Fibroblast of peridontal ligament (primary cell): Measurements from ENCODE around the gene NADK.

ENCODE experiments used
- DNase-seq: peaks from one replicate; pipeline ENCODE4 v3.0.0-alpha.2; 2010; ENCODE audit errors: extremely low read depth

NADK gene

GRCh38 chr1:1777950-1778662 is at the start of gene NADK:
TSS of gene NADK (minus strand) at chr1:1778470. CDS start at chr1:1765406, 13,064 bp downstream.
- DNase-seq, result peak; percentile 24

DNA sequence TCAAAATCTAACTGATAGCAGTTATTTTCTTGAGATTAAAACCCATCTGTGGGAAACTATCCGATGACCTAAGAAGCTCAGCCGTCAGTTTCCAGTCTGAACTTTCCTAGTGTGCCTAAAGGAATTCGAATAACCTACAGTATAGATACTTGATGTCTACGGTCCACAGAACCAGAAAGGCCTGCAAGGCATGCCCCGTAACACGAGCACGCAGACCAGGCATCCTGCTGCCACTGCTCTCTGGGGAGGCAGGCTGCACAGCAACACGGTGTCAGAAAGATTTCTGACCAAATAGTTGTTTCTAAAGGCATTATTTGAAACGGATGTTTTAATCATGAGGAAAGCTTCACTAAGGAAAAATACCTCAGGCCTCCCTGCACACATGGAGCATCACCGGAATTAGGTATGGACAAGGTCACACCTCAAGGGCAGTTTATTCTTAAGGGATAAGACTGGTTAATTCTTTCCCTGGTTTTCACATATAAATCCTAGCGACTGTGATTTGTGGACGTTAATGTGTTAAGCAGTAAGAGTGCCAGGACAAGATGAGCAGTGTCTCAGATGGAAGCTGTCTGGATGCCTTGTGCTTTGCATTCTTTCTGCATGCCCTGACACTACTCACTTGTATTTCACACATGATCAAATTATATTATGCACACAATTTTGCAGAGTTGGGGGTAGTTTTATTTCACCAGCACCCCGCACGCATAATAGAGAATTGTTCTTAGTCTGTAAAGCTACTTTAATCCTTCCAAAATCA is 49.0 kb upstream of the NADK start:
- no peak for DNase-seq

DNA sequence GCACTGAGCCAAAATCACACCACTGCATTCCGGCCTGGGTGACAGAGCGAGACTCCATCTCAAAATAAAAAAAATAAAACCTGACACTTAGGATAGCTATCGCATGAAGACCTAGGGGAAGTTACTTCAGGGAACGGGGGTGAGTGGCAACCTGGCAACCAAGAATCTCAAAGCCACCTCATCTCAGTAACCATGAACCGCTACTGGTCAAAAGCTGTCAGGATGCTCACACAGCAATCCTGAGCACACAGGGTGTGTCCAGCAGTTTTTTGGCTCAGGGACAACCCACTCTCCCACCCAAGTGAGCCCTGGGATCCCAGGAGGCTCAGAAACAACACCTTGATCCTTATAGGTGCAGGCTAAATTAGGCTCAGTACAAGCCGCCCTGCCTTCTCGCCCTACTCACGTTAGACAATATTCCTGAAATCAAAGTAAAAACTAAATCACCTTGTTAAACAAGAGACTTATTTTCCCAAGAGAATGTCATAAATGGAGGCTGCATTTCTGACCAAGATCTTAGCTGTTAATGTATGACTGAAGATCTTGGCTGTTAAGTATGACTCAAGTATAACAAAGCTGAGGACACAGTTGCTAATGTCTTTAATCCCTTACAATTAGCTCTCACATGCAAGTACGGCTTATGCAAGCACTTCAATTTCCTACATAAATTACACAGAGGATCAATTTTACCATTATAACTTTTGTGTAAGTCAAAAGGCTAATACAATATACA is 48.3 kb upstream of the NADK start:
- DNase-seq, result no peak

DNA sequence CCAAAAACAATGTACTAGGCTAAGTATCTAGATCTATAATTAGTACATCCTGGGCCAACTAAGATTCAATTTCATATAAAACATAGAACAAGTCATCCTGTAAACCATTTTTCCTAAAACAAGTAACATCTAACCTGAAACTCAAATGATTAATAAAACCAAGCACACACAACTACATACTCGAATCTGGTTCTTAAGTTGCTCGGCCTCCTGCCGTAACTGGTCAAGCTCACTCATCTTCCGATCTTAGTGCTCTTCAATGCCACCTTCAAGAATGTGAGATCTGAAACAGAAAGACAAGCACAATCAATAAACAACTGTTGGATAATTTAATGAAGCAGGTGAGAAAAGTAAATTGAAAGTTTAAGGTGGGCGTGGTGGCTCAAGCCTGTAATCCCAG is 46.9 kb upstream of the NADK start:
- DNase-seq, result no peak

- DNase-seq, result no peak
Observed at GRCh38 chr1:1819762-1820161, 41.5 kb upstream of the NADK start.

DNA sequence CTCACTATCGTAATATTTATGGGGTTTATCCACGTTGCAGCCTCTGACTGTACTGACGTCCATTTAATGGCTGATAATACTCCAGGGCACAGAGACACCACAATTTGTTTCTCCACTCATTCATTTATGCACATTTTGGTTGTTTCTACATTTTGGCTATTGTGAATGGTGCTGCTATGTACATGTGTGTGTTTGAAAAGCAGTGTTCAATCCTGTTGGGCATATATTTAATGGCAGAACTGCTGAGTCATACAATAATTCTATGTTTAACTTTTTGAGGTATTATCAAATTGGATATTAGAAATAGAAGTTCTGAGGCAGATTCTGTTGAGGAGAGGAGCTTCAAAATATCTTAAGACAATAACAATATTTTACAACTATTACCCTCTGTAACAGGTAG is 39.0 kb upstream of the NADK start:
- no peak for DNase-seq

- no peak for DNase-seq
Observed at GRCh38 chr1:1815606-1816281, 37.5 kb upstream of the NADK start.

GRCh38 chr1:1809489-1809888 is 31.2 kb upstream of the NADK start:
- no peak for DNase-seq

DNA sequence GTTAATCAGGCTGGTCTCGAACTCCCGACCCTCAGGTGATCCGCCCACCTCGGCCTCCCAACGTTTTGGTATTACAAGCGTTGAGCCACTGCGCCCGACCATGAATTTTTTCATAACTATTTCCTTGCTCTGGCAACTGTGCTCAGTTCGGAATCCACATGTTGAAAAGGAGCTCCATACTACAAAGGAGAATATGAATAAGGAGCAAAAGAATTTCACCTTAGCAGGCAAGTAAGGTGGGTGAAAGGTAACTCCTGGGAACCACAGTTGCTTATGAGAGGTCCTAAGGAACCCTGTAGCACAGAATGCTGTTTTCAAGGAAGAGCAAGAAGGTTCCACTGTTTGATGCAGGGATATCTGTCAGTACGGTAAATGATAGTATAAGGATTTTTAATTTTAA is 29.9 kb upstream of the NADK start:
- no peak for DNase-seq

DNA sequence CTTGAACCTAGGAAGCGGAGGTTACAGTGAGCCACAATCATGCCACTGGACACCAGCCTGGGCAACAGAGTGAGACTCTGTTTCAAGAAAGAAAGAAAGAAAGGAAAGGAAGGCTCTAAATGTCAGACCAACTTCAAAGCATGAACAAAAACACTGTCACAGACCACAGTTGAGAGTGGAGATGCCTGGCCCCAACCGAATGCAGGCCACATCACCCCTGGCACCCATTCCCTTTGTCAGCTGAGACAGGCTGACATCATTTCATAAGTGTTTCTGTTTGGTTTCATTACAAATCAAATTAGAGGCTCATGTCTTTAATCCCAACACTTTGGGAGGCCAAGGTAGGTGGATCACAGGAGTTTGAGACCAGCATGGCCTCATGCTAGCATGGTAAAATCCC is 28.6 kb upstream of the NADK start:
- DNase-seq, result peak; percentile 56

- DNase-seq, result no peak
Observed at GRCh38 chr1:1804301-1804700, 26.0 kb upstream of the NADK start.

- no peak for DNase-seq
Observed at GRCh38 chr1:1802871-1803270, 24.6 kb upstream of the NADK start.

DNA sequence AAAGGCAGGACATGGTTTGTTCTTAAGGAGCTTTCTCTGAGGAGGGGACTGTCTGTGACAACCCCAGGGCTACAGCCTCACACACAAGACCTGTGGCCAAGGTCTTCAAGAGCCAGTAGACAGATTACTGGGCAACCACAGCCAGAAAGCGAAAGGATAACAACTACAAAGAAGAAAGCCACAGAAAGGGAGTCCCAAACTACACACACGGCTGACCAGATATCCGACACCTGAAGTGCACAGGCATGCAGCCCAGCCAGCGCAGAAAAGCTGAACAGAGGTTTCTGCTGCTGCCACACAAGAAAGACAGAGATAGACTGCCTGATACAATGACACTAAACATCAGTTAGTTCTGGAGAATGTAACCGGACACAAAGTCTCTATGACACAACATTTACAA is 21.4 kb upstream of the NADK start:
- DNase-seq, result no peak

DNA sequence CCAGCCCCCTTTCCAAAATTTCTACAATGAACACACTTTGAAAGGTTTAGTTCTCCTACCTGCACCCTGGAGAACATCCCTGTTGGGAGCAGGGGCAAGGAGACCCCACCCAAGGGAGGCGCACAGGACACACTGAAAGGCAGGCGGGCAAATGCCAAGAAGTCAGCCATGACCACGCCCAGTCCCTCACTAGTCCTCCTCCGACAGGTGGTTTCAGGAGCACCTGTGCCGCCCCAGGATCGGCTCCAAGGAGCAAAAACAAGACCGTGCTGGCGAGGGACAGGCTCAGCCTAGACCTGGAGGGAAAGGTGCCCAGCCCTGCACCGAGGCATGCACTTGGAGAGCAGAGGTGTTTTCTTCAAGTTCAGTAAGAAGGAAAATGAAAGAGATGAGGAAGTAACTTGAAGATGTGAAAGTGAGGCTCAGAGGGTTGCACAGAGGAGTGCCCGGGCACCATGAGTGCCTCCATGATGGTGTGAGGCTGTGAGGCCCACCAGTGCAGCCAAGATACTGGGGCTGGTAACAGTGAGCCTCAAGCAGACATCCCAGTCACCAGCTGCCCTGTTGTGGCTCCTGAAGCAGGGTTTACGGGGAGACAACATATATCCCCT is 19.6 kb upstream of the NADK start:
- no peak for DNase-seq

DNA sequence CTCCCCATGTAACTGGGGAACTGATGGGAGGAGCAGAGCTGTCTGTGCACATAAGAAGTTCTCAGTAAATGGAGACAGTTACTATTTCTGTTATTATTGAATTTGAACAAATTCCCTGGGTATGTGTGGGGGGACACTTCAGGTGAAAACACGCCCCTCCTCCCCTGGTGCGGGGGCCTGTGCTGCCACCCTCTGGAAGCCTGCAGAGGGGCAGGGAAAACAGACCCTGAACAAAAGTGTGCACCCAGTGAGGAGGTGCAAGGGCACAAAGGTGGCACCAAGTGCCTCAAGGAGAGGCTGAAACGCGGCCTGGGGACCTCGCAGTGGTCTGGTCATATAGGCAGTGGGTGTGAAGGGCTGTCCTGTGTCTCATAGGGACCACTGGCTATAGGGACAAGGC is 18.2 kb upstream of the NADK start:
- no peak for DNase-seq

- DNase-seq, result no peak
Observed at GRCh38 chr1:1794999-1795398, 16.7 kb upstream of the NADK start.

DNA sequence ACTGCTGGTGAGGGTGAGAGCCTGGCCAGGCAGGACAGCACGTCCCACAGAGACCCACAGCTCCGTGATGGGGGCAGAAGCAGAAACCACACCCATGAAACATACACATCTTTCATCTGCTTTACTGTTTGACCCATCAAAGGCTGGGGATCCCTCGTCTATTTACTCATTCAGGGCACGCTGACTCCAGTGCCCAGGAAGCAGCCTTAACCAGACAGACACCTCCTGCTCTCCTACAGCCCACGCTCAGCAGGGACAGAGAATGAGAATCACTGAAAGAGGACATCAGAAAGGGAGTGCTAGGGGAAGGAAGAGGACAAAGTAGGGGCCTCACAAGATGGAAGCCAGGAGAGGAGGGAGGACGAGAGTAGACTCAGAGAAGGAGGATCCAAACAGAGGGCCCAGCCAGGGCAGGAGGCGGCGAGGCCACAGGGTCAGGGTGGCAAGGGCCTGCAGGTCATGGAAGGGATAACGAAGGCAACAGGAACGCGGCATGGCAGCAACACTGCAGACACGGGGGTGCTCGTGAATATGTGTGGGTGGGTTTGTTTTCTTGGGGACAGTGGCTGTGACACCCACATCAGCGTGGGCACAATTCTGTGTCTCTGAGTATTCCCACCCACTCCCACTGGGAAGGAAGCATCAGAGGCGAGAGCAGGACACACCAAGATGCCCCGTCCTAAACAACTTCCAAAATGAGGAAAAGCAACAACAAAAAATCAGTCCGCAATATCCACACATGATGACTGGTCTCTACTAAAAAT is 15.4 kb upstream of the NADK start:
- DNase-seq, result no peak

DNA sequence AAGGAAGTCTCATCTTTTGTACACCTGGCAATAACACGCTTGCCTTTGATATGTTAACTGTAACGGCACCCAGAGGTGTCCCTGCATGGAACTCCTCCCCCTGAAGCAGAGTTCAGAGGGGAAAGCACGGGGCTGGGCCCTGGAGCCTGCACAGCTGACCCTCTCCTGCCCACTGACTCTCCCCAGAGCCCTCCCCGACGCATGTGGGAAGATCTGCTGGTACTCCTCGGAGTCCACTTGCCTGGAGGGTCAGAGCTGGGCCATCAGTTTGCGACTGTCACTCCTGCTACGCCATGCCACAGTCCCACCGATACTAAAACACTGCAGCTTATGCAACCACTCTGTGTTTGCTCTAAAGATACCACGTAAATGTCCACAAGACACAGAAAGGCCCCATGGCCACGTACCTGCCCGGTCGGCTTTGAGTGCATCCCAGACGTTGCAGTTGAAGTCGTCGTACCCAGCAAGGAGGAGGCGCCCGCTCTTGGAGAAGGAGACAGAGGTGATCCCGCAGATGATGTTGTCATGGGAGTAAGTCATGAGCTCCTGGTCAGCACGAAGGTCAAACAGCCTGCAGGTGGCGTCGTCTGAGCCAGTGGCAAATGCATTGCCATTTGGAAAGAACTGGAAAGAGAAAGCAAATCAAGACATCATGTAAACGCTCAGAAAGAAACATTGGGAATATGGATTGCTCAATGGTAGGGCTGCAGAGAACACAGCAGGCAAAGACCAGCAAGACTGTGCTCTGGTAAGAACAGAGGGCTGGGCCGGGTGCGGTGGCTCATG is 10.6 kb upstream of the NADK start:
- DNase-seq, result peak; percentile 40

- DNase-seq, result no peak
Observed at GRCh38 chr1:1788136-1788535, 9.9 kb upstream of the NADK start.
